Activated T-cell treated with anti-CD3 and anti-CD28 coated beads, Interleukin-2, amount 50 U/mL, for 24 hours (primary cell): ENCODE measurements around the gene NPRL2.

Experiments
- DNase-seq: peaks from one replicate; pipeline ENCODE4 v3.0.0-alpha.2; 2020
- H3K27ac Mint-ChIP-seq: 2 replicates; pipeline ENCODE4 v1.8.0; 2020; ENCODE audit warnings: mild to moderate bottlenecking, mixed read lengths
- H3K27me3 Mint-ChIP-seq: 2 replicates; pipeline ENCODE4 v1.8.0; 2020; ENCODE audit warnings: mixed read lengths
- H3K36me3 Mint-ChIP-seq: 2 replicates; pipeline ENCODE4 v1.8.0; 2020; ENCODE audit warnings: low read depth, mixed read lengths
- H3K4me1 Mint-ChIP-seq: 2 replicates; pipeline ENCODE4 v1.8.0; 2020; ENCODE audit warnings: low read depth, mixed read lengths
- H3K4me3 Mint-ChIP-seq: 2 replicates; pipeline ENCODE4 v1.8.0; 2020; ENCODE audit warnings: mild to moderate bottlenecking, moderate library complexity, mixed read lengths
- H3K9me3 Mint-ChIP-seq: 2 replicates; pipeline ENCODE4 v1.8.0; 2020; ENCODE audit warnings: mixed read lengths

The NPRL2 gene

GRCh38 chr3:50359760-50360110 lies 9.2 kb upstream of the NPRL2 start:
- Mint-ChIP-seq H3K4me3 (peak overlapping the region; percentile 96), H3K4me1 (peaks cover 50% of the 10 kb centered on the region), H3K27me3 (no peaks in the 10 kb centered on the region), H3K9me3 (no peaks in the 10 kb centered on the region), H3K27ac (peak overlapping the region; percentile 97), H3K36me3 (peaks cover 42% of the 10 kb centered on the region)
- DNase-seq: no peak

- peak within 1 kb of the TSS; percentile 96 for H3K4me3 Mint-ChIP-seq
- no peaks in the 10 kb centered on the region for H3K9me3 Mint-ChIP-seq
- peak within 1 kb of the TSS; percentile 97 for H3K27ac Mint-ChIP-seq
- peaks cover 48% of the 10 kb centered on the region for H3K36me3 Mint-ChIP-seq
- H3K4me1 Mint-ChIP-seq: peaks cover 47% of the 10 kb centered on the region
- DNase-seq: peak; percentile 90
- no peaks in the 10 kb centered on the region for H3K27me3 Mint-ChIP-seq
Measured at GRCh38 chr3:50358911-50359759, 8.6 kb upstream of the NPRL2 start, which contains the start of gene TMEM115. Gene TMEM115, minus strand, starts transcription at chr3:50359521. Its CDS starts 458 bp downstream, at chr3:50359063.

- peaks cover 49% of the 10 kb centered on the region for H3K4me1 Mint-ChIP-seq
- peak overlapping the region; percentile 96 for H3K4me3 Mint-ChIP-seq
- no peaks in the 10 kb centered on the region for H3K27me3 Mint-ChIP-seq
- H3K27ac Mint-ChIP-seq: peak overlapping the region; percentile 95
- DNase-seq: no peak
- no peaks in the 10 kb centered on the region for H3K9me3 Mint-ChIP-seq
- H3K36me3 Mint-ChIP-seq: peaks cover 55% of the 10 kb centered on the region
Measured at GRCh38 chr3:50358355-50358910, 7.9 kb upstream of the NPRL2 start.

- peaks cover 64% of the 10 kb centered on the region for H3K36me3 Mint-ChIP-seq
- H3K4me1 Mint-ChIP-seq: peaks cover 55% of the 10 kb centered on the region
- peak overlapping the region; percentile 96 for H3K4me3 Mint-ChIP-seq
- no peaks in the 10 kb centered on the region for H3K27me3 Mint-ChIP-seq
- DNase-seq: no peak
- H3K27ac Mint-ChIP-seq: peak overlapping the region; percentile 95
- no peaks in the 10 kb centered on the region for H3K9me3 Mint-ChIP-seq
Measured at GRCh38 chr3:50357481-50357880, 6.9 kb upstream of the NPRL2 start.

- H3K9me3 Mint-ChIP-seq: no peaks in the 10 kb centered on the region
- H3K4me3 Mint-ChIP-seq: peak overlapping the region; percentile 96
- no peak for DNase-seq
- H3K36me3 Mint-ChIP-seq: peaks cover 72% of the 10 kb centered on the region
- H3K27me3 Mint-ChIP-seq: no peaks in the 10 kb centered on the region
- H3K27ac Mint-ChIP-seq: peak overlapping the region; percentile 95
- H3K4me1 Mint-ChIP-seq: peaks cover 61% of the 10 kb centered on the region
Measured at GRCh38 chr3:50356553-50356952, 6.0 kb upstream of the NPRL2 start.

GRCh38 chr3:50355829-50356552 lies 5.4 kb upstream of the NPRL2 start:
- H3K36me3 Mint-ChIP-seq: peaks cover 78% of the 10 kb centered on the region
- DNase-seq: no peak
- peak overlapping the region; percentile 95 for H3K27ac Mint-ChIP-seq
- H3K4me1 Mint-ChIP-seq: peaks cover 67% of the 10 kb centered on the region
- no peaks in the 10 kb centered on the region for H3K27me3 Mint-ChIP-seq
- no peaks in the 10 kb centered on the region for H3K9me3 Mint-ChIP-seq
- peak overlapping the region; percentile 96 for H3K4me3 Mint-ChIP-seq

- Mint-ChIP-seq H3K4me1 (peaks cover 71% of the 10 kb centered on the region), H3K9me3 (no peaks in the 10 kb centered on the region), H3K27me3 (no peaks in the 10 kb centered on the region), H3K4me3 (no peak overlapping the region), H3K27ac (peak overlapping the region; percentile 95), H3K36me3 (peaks cover 88% of the 10 kb centered on the region)
- no peak for DNase-seq
Measured at GRCh38 chr3:50354850-50355249, 4.3 kb upstream of the NPRL2 start.

- Mint-ChIP-seq H3K4me1 (peaks cover 73% of the 10 kb centered on the region), H3K27me3 (no peaks in the 10 kb centered on the region), H3K36me3 (peaks cover 93% of the 10 kb centered on the region), H3K4me3 (no peak overlapping the region), H3K9me3 (no peaks in the 10 kb centered on the region), H3K27ac (peak overlapping the region; percentile 30)
- no peak for DNase-seq
Measured at GRCh38 chr3:50354186-50354764, 3.7 kb upstream of the NPRL2 start.

GRCh38 chr3:50353245-50354004 lies 2.9 kb upstream of the NPRL2 start:
- Mint-ChIP-seq H3K4me3 (no peak overlapping the region), H3K9me3 (no peaks in the 10 kb centered on the region)

GRCh38 chr3:50352781-50353180 lies 2.2 kb upstream of the NPRL2 start:
- Mint-ChIP-seq H3K27me3 (no peaks in the 10 kb centered on the region), H3K27ac (peak overlapping the region; percentile 51), H3K9me3 (no peaks in the 10 kb centered on the region), H3K4me1 (peaks cover 78% of the 10 kb centered on the region), H3K36me3 (peaks cover 96% of the 10 kb centered on the region), H3K4me3 (no peak overlapping the region)
- no peak for DNase-seq

More at GRCh38 chr3:50353245-50354004, 2.9 kb upstream of the NPRL2 start:
- DNase-seq: no peak
- Mint-ChIP-seq H3K4me1 (peaks cover 80% of the 10 kb centered on the region), H3K36me3 (peaks cover 96% of the 10 kb centered on the region), H3K27ac (peak overlapping the region; percentile 51), H3K27me3 (no peaks in the 10 kb centered on the region)

GRCh38 chr3:50351323-50351697 lies 735 bp upstream of the NPRL2 start:
- DNase-seq: no peak
- H3K9me3 Mint-ChIP-seq: no peaks in the 10 kb centered on the region
- peaks cover 73% of the 10 kb centered on the region for H3K4me1 Mint-ChIP-seq
- H3K27ac Mint-ChIP-seq: peak overlapping the region; percentile 100
- H3K4me3 Mint-ChIP-seq: peak overlapping the region; percentile 98
- peaks cover 92% of the 10 kb centered on the region for H3K36me3 Mint-ChIP-seq
- H3K27me3 Mint-ChIP-seq: no peaks in the 10 kb centered on the region

GRCh38 chr3:50350213-50350526 lies 405 bp downstream of the NPRL2 start:
- H3K27me3 Mint-ChIP-seq: no peaks in the 10 kb centered on the region
- H3K9me3 Mint-ChIP-seq: no peaks in the 10 kb centered on the region
- H3K36me3 Mint-ChIP-seq: peaks cover 87% of the 10 kb centered on the region
- H3K27ac Mint-ChIP-seq: peak overlapping the region; percentile 100
- H3K4me3 Mint-ChIP-seq: peak overlapping the region; percentile 98
- peaks cover 70% of the 10 kb centered on the region for H3K4me1 Mint-ChIP-seq
- DNase-seq: no peak

GRCh38 chr3:50347187-50347813 lies 3.3 kb downstream of the NPRL2 start:
- Mint-ChIP-seq H3K4me1 (peaks cover 58% of the 10 kb centered on the region), H3K27me3 (no peaks in the 10 kb centered on the region), H3K9me3 (no peaks in the 10 kb centered on the region), H3K4me3 (no peak overlapping the region), H3K27ac (peak overlapping the region; percentile 82), H3K36me3 (peaks cover 58% of the 10 kb centered on the region)
- DNase-seq: peak; percentile 78
